Breast epithelium (tissue), 3 donors: ENCODE results near the gene PPAN.

Source experiments
- POLR2A ChIP-seq: fragments of 450-650 bp; IDR thresholded peaks from one replicate; pipeline ENCODE4 v1.6.1; 2016; ENCODE audit warnings: antibody characterized with exemption, mild to moderate bottlenecking, moderate library complexity
- TF ChIP-seq, protein P1 (sequence below), 3 donors: fragments of 450-650 bp; IDR thresholded peaks; one replicate each; pipeline ENCODE4 v1.5.1; 2016 to 2017; ENCODE audit warnings: antibody characterized with exemption in 3 of 3, mild to moderate bottlenecking in 3 of 3, moderate library complexity in 3 of 3

DNA sequence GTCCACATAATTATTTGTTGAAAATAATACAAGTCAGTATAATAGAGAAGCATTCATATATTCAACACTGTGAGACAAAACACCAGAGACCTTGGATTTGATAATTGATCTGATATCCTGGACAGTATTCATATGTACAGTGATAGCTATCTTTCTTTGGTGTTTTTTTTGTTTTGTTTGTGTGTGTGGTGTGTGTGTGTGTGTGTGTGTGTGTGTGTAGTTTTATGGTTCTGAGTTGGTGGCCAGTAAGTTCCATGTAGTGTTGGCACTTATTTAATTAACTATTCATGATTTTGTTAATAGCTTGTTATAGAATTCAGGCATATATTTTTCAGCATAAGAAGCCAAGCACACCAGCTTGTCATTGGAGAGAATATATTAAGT is 2.0 kb upstream of the PPAN start:
- TF ChIP-seq, protein P1, sequence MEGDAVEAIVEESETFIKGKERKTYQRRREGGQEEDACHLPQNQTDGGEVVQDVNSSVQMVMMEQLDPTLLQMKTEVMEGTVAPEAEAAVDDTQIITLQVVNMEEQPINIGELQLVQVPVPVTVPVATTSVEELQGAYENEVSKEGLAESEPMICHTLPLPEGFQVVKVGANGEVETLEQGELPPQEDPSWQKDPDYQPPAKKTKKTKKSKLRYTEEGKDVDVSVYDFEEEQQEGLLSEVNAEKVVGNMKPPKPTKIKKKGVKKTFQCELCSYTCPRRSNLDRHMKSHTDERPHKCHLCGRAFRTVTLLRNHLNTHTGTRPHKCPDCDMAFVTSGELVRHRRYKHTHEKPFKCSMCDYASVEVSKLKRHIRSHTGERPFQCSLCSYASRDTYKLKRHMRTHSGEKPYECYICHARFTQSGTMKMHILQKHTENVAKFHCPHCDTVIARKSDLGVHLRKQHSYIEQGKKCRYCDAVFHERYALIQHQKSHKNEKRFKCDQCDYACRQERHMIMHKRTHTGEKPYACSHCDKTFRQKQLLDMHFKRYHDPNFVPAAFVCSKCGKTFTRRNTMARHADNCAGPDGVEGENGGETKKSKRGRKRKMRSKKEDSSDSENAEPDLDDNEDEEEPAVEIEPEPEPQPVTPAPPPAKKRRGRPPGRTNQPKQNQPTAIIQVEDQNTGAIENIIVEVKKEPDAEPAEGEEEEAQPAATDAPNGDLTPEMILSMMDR (IDR thresholded peaks at IDR 0.05) = no peak
- TF ChIP-seq POLR2A = no peak
